OCI-LY7 (cell line): ENCODE results near the gene STX8.

Experiments used
- EZH2phosphoT487 ChIP-seq: fragments of 200-600 bp; sonication (generic); IDR thresholded peaks from 2 replicates; pipeline ENCODE4 v1.6.1; 2018; ENCODE audit warnings: low read depth, borderline replicate concordance, mild to moderate bottlenecking, mixed run types, antibody characterized with exemption, low read length, moderate library complexity, mixed read lengths
- TF ChIP-seq, protein P1 (sequence below): fragments of 200-600 bp; sonication (generic); conservative IDR thresholded peaks from 2 replicates; pipeline ENCODE4 v1.5.1; 2014; ENCODE audit warnings: mild to moderate bottlenecking, antibody characterized with exemption, low read length, moderate library complexity, mixed read lengths

- TF ChIP-seq EZH2phosphoT487, result no peak
- TF ChIP-seq, protein P1, sequence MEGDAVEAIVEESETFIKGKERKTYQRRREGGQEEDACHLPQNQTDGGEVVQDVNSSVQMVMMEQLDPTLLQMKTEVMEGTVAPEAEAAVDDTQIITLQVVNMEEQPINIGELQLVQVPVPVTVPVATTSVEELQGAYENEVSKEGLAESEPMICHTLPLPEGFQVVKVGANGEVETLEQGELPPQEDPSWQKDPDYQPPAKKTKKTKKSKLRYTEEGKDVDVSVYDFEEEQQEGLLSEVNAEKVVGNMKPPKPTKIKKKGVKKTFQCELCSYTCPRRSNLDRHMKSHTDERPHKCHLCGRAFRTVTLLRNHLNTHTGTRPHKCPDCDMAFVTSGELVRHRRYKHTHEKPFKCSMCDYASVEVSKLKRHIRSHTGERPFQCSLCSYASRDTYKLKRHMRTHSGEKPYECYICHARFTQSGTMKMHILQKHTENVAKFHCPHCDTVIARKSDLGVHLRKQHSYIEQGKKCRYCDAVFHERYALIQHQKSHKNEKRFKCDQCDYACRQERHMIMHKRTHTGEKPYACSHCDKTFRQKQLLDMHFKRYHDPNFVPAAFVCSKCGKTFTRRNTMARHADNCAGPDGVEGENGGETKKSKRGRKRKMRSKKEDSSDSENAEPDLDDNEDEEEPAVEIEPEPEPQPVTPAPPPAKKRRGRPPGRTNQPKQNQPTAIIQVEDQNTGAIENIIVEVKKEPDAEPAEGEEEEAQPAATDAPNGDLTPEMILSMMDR, result no peak
These were observed 166.5 kb downstream of the STX8 start for GRCh38 chr17:9408868-9409829.
